PC-3 (cell line): Measurements from ENCODE around the gene FAR2.

Experiments
- EZH2 ChIP-seq: fragments of 300-600 bp; sonication (generic); IDR thresholded peaks from one replicate; pipeline ENCODE4 v1.6.1; 2017; ENCODE audit warnings: antibody characterized with exemption, mild to moderate bottlenecking, low read length; ENCODE audit not compliant: unreplicated experiment
- EZH2phosphoT487 ChIP-seq: fragments of 300-600 bp; sonication (generic); IDR thresholded peaks from 2 replicates; pipeline ENCODE4 v1.6.1; 2018; ENCODE audit warnings: mild to moderate bottlenecking, antibody characterized with exemption, low read length, borderline replicate concordance
- TF ChIP-seq, protein P1 (sequence below): fragments of 300-600 bp; sonication (generic); conservative IDR thresholded peaks from 2 replicates; pipeline ENCODE4 v1.5.1; 2017; ENCODE audit warnings: antibody characterized with exemption, low read depth, mild to moderate bottlenecking, low read length

DNA sequence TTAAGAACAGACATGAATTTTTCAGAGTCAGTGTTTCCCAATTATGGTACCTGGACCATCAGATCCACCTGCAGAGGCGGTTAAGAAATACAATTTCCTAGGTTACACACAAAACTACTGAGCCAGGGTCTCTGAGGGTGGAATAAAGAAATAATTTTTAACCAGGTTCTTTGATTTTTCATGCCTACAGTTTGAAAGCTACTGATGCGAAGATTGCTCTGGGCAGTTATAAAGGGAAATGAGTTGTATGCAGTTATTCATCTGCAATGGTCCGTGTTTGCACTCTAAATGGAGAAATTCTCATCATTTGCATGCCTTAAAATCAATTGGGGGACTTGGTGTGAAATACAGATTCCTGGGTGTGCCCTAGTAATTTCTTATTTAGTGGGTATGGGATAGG, 142.1 kb downstream of the FAR2 start:
- TF ChIP-seq, protein P1, sequence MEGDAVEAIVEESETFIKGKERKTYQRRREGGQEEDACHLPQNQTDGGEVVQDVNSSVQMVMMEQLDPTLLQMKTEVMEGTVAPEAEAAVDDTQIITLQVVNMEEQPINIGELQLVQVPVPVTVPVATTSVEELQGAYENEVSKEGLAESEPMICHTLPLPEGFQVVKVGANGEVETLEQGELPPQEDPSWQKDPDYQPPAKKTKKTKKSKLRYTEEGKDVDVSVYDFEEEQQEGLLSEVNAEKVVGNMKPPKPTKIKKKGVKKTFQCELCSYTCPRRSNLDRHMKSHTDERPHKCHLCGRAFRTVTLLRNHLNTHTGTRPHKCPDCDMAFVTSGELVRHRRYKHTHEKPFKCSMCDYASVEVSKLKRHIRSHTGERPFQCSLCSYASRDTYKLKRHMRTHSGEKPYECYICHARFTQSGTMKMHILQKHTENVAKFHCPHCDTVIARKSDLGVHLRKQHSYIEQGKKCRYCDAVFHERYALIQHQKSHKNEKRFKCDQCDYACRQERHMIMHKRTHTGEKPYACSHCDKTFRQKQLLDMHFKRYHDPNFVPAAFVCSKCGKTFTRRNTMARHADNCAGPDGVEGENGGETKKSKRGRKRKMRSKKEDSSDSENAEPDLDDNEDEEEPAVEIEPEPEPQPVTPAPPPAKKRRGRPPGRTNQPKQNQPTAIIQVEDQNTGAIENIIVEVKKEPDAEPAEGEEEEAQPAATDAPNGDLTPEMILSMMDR = no peak
- TF ChIP-seq EZH2 = no peak
- no peak for TF ChIP-seq EZH2phosphoT487
